NCI-H1092 (cell line): ENCODE data around the gene ADAMTS17.
"Not testable (repeated sequence)": the region's sequence is repeated elsewhere in the genome, so short reads cannot be mapped to it uniquely, and the experiment has no call there.

Source experiments
- DNase-seq: peaks from one replicate; lab custom pipeline; 2025; lab: John Stamatoyannopoulos, UW

ADAMTS17 gene

DNA sequence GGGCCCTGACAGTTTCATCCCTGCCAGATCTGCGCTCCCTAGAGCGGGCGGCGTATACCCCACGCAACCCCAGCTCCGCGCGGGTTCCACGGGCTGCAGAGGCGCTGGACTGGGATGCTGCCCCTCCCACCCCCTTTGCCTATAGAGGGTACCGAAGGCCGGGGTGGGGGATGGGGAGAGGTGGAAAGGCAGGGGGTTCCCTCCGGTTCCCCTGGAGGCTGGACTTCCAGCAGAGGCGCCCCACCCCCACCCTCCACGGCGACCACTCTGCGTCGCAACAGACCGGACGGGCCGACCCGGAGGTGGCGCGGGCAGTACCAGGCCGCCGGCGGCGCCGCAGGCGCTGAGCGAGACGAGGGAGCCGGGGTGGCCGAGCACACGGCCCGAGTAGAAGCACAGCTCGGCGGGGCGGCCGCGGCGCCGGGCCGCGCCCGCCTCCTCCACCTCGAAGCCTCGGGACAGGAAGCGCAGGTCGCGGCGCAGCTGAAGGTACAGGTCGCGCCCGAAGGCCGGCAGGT lies 995 bp downstream of the ADAMTS17 start:
- no peak for DNase-seq

DNA sequence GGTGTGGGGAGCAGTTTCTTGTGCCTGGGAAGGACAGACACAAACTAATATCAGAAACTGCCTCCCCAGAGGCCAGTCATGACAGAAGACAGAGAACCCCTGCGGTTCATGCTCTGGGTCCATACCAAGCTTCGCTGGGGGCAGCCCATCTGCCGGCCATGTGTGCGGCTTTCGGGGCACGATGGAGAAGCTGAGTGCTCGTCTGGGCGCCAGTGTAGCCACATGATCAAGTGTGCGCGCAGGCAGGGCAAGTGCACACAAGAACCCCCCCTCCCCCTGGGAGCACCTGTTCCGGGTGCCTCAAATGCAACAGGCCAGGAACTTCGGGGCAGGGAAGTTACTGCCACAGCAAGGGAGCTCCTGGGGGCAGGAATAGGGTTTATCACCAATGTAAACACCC lies 1.8 kb downstream of the ADAMTS17 start:
- DNase-seq = no peak

DNA sequence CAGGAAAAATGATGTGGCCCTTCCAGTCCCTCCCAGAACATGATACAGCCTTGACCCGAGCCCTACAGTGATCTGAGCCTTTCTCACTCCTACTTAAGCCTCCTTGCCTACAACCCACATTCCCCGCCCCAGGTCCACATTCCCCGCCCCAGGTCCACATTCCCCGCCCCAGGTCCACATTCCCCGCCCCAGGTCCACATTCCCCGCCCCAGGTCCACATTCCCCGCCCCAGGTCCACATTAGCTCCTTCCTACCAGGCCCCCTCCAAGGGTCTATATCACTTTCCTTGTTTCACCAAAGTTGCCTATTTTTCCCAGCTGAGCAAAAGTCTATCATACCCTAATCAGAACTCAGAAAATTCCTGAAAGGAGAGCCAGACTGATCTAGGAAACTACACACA lies 2.3 kb downstream of the ADAMTS17 start:
- DNase-seq = not testable (repeated sequence)

DNA sequence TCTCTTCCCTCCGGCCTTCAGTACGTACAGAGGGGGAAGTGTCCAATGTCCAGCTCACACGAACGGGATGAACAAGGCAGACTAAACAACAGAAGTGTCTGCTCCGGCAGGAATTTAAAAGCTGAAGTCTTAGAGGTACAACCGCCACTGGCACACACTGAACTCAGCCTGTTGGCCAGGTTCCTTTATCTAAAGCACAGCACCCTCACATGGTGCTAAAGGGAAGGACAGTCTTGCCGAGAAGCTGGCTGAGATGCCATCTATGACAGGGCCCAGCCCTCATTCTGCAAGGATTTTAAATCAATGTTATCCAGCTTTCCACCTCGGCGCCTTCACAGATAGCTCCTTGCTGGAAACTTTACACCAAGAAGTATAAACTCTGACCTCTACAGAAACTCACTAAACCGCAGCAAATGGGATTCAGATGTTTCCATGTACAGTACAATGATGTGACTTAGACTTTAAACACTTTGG lies 2.8 kb downstream of the ADAMTS17 start:
- DNase-seq = peak; percentile 57

DNA sequence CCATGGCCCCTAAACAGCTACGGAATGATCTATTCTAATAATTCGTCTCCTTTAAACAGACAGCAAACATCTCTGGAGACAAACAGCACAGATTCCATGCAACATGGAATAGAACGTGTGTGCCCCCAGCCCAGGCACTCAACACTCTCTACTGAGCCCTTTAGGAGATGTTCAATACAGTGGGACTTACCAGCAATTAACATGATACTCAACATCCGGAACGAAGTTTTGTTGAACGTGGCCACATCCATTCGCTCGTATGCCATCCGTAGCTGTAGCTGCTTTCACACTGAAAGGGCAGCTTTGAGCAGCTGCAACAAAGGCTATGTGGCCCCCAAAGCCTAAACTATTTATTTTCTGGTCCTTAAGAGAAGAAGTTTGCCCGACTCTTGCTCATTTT lies 3.5 kb downstream of the ADAMTS17 start:
- no peak for DNase-seq

DNA sequence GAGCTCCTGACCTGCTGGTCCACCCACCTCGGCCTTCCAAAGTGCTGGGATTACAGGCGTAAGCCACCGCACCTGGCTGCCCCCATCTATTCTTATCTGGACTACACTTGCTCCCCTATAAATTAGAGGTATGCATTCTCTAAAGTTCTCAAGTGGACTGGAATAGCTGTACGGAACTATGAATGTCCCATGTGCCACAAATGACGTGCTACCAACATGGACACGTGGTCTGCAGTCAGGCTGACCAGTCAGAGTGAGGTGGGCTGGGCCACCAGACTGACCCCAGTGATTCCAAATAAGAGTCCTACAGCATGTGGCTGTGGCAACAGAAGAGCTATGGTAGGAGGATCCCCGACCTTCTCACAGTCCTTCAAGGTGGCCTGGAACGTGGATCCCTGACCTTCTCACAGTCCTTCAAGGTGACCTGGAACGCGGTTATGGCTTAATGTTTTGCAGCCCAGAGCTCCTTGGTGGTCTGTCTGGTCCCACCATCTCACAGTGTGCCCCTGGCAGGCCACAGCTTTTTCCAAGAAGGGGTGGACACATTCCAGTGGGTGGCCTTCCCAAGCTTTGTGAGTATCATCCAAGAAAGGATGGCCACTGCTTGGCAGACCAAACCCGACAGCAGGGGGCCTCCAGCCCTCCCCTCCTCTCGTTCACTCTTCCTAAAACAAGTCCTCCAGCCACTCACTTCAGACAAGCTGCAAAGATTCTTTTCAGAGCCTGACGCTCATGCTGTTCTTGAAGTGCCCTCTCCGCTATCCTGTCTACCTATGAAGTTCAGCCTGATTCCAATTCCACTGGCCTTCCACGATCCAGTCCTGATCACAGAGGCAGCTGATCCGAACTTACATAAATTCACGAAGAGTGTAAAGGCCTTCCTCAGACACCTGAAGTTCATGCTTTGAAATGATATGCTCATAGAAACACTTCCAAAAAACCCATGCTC lies 4.4 kb downstream of the ADAMTS17 start:
- DNase-seq = no peak

DNA sequence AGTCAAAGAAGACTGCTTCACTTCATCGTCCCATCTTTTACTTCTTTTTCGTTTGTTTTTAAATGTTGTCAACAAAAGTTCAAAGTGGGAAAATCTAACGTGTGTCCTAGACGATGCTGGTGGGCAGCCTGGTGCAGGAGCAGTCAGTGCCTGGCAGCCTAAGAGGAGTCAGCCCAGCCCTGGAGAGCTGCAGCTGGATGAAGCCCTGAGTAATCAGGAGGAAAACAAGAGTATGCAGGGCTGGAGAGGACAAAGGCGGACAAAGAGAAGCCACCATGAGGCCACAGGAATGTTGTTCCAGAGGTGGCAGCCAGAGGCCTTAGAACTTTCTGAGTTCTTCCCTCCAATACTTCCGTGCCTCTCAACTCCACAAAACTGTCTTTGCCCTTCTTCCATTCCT lies 5.7 kb downstream of the ADAMTS17 start:
- DNase-seq = no peak

DNA sequence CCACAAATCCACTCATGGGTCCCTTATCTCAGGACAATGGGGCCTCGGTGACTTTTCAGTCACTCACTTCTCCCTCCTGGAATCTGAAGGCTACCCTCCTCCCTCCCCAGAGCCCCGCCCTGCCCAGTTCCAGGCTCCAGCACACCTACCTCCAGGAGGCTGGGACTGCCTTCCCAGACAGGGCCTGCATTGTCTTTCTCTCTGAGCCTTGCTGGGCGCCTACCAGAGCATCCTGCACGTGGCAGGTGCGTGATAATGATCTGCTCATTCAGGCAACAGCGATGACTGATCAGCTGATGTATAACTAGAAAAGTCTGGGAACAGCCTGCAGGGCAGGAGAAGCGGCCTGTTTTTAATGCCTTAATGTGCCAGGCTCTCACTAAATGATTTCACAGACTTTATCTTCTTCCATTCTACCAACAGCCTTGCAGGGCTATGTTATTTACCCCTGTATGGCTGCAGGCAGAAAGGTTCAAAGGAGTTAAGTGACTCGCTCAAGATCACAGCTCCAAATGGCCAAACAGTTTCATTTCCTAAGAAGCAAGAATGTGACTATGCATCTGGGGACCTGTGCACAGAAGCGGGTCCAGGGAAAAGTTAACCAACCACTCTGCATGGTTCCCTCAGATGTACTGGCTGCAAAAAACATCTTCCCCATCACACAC lies 6.3 kb downstream of the ADAMTS17 start:
- DNase-seq = no peak

DNA sequence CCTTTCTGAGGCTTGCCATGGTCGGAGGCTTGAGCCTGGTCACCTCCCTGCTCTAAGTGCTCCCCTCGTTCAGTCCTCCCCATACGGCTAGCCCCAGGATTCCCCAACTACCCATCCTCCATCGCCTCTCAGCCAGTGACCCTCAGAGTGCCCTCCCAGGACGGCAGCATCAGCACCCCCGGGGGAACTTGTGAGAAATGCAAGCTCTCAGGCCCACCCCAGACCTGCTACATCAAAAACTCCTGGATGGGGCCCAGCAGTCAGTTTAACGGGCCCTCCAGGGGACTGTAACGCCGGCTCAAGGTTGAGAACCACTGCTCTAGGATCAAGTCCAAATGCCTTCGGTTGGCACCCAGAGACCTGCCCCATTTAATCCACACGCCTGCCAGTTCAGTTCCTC lies 6.9 kb downstream of the ADAMTS17 start:
- DNase-seq = no peak

DNA sequence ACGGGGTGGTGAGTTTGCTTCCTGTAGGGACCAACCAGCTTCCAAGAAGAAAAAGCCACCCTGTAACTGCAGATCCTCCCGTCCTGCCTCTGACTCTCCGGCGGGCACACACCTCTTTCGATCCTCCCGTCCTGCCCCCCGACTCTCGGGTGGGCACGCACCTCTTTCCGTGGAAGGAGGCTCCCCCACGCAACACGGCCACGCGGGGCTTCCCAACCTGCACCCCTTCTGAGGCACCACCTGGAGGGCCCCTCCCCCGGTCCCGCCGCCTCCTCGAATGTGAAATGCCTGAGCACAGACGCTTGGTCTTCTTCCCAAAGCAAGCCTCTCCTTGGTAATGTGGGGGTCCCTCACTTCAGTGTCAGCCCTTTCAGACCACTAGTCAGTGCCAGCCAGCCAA lies 7.3 kb downstream of the ADAMTS17 start:
- no peak for DNase-seq

DNA sequence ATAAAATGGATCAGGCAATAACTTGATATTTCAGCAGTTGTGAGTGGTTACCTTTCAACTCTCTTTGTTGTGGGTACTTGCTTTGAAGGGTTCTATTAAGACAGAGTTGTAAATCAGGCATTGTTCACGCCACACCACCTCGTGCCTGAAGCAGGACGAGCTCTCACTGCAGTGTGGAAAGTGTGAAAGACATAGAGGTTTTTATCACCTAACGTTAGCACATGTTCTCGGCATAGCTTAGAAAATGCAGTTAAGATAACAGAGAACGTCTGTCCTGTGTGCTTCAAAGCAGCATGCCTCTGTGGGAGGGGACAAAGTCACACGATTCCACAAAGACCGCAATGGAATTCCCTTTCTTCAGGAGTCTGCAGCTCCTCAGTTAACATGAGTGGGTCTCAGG lies 7.8 kb downstream of the ADAMTS17 start:
- no peak for DNase-seq

DNA sequence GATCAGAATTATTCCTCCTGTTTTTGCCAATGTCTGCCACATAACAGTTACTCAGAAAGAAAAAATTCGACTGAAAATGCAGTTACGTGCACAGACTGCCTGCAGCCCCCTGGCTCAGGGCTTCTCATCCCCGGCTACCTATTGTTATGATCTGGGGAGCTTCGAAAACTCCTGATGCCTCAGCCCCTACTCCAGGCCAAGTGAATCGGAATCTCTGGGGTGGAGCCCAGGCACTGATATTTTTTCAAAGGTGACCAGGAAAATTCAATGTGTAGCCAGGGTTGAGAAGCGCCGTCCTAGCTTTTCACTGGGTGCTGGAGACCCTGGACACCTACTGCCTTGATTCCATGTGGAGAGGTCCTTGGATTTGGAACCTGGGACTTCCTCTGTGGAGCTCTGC lies 8.5 kb downstream of the ADAMTS17 start:
- DNase-seq = no peak

DNA sequence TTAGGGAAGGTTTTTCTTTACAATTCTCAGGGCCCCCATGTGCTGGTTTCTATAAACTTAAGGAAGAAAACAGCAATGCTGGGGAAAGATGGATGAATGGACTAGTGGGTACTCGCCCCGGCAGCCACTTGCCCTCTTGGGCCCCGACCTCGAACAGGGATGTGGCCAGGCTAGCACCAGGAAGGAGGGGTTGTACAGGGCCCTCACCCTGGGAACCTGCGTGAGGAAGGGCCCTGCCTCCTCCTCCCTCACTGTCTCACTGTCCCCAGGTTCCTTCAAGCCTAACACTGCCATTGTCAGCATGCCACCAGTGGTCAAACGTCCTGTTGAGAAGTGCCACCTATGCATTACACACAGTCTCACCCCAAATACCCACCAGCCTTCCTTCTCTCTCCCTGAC lies 9.1 kb downstream of the ADAMTS17 start:
- DNase-seq = no peak

DNA sequence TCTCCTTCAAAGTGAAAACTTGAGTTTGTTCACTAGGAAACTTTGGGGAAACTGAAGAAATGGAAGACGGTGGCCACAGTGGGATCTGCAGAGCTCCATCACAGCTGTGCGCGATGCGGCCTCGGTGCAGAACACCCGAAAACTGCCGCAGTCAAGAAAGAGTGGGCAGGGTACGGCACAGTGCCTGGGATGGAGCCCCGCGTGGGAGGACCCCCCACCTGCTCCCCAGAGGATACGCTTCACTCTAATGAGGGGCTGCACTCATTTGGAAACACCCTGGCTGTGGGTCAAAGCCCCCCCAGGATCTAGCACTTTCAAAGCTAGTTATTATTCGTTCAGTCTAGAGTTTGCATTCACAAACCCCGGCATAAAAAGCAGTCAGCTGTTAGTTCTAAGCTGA lies 9.5 kb downstream of the ADAMTS17 start:
- no peak for DNase-seq

DNA sequence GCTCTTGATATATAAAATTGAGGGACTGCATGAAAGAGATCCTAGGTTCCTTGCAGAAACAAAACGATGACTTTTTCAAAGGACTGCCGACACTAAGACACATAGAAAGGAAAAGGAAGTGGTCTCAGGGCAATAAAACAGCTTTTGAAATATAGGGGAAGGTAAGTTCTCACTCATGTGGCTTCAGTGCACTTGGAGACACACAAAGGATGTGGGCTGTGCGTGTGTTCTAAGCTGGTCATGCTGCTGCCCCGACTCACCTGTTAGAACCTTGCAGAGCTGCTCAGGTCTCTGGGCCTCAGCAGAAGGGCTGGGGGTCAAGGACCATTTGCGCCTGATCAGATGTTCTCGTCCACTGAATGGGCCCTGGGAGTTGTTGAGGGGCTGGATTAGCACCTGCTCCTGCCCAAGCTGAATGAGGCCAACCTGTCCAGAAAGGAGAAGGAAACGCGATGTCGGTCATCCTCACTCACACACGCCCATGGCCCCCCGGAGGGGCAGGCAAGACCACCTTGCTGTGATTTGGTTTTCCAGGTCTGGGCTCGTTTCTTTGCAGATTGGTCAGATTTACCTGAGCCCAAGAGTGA lies 11.1 kb downstream of the ADAMTS17 start:
- no peak for DNase-seq

DNA sequence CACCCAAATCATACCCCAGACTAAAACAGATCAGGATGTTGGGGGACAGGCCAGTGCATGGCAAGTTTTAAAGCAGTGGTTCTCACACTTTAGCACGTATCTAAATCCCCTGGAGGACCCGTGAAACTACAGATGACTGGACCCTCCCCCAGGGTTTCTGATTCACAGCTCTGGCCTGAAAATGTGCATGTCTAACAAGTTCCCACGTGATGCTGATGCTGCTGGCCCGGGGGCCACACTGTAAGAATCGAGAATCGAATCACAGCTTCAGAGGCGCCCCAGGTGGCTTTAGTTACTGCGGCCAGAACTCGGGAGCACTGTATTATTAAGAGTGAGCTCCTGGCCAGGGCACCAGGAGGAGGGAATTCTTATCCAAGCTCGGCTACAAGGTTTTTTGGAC lies 11.6 kb downstream of the ADAMTS17 start:
- no peak for DNase-seq

DNA sequence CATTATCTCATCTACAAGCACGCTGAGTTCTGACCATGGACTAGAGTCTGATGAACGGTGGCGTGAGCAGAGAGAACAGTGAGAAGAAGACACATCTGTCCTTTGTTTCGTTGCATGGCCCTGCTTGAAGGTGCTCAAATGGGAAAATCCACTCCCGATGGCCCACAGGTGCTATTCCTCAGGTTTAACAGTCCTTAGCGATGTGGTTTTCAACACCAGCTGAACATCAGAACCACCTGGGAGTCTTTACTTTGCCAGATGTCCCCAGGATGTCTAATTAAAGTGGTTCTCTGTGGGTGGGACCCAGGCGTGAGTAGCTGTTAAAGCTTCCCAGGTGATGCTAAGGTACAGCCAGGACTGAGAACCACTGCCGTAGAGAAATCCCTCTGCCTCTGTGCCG lies 13.0 kb downstream of the ADAMTS17 start:
- DNase-seq = no peak

DNA sequence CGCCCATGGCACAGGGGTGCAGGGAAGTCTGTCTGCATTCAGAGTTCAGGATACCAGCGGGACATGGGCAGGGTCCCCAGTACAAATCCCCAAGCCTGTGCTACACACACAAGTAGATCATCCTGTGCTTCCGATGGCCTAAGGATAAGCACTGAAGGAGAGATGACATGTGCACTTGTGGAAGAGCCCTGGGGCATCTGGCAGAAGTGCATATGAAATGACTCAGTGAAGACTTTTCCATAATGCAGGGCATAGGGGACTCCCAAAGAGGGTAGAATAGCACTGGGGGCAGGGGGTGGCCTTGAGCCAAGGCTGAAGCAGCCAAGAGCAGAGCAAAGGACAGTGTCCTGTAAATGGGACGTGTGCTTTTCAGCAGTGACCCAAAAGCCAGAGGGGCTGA lies 22.9 kb downstream of the ADAMTS17 start:
- DNase-seq = no peak

DNA sequence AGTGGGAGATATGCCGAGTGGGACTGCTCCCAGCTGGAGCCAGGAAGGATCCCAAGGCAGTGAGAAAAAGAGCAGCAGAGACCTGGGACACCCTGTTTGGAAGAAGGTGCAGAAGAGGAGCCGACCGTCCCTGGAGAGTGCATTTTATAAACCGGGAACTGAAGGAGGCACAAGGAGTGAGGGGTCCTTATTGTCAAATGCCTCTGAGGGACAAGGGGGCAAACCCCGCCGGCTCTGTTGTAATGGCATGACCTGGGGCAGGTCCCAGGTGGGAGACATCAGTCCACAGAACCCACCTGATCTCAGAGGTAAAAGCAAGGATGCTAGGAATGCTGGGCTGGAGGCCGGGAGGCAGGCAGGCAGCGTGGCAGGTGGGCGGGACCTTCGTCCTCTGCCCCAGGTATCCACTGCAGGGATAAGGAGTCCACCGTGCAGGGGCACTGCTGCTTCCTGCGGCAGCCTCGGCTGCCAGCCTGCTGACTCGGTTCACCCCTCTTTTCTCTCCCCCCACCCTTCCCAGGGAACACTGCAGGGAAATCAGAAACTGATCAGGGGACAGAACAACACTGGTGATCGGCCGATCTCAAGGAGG lies 26.9 kb downstream of the ADAMTS17 start:
- DNase-seq = no peak

DNA sequence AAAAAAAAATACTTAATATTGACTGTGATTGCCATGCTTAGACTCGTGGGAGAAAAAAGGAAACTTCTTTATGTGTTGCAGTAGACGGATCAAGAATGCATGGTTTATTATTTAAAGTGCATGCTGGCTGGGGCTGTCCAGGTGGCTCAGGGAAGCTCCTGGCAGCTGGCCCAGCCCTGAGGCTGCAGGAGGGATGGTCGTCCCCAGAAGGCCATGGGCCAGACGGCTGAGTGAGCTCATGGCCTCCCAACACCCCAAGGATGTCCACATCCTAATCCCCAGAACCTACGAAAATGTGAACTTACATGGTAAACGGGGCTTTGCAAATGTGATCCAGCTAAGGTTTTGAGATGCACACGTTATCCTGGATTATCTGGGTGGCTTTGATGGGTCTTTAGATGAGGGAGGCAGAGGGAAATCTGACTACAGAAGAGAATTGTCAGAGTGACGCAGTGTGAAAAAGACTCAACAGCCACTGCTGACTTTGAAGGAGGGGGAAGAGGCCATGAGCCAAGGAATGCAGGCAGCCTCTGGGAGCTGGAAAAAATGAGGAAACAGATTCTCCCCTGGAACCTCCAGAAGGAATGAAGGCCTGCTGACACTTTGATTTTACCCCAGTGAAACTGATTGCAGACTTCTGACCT lies 29.8 kb downstream of the ADAMTS17 start:
- DNase-seq = no peak

DNA sequence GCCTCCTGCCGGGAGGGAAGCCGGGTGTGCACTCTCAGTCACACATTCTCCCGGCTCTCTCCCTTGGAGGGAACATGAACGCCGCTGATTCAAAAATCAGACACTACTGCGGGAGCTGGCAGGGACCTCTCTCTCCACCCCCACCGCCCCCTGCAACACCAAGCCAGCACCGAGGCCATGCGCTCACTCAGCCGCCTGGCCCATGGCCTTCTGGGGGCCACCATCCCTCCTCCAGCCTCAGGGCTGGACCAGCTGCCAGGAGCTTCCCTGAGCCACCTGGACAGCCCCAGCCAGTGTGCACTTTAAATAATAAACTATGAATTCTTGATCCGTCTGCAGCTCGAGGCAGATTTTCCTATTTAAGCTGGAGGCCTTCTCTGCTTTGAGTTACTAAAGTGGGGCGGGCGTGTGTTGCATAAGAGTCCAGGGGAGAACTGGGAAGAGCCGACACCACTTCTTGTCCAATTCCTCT lies 30.6 kb downstream of the ADAMTS17 start:
- DNase-seq = no peak
